CD14-positive monocyte (primary cell): ENCODE data around the gene C1orf185. TPM values are rescaled to one million over a fixed set of nuclear protein-coding genes. Genes with fewer than 3 reads are reported as not detected.

ENCODE experiments used
- DNase-seq, 3 donors: peaks; one replicate each; pipeline ENCODE4 v3.0.0-alpha.2; 2011 to 2022
- H2AFZ ChIP-seq: 2 replicates; pipeline ENCODE4 v1.6.0; 2012; ENCODE audit warnings: mild to moderate bottlenecking, low read depth, low read length, inconsistent platforms; ENCODE audit not compliant: insufficient read depth, poor library complexity, severe bottlenecking
- H3K27ac ChIP-seq, 2 donors: 1 replicate in 1 of 2; 2 replicates in 1 of 2; pipeline ENCODE4 v1.5.1; 2012 to 2013; ENCODE audit warnings: low read length in 2 of 2, control low read depth in 1 of 2, inconsistent platforms in 1 of 2, low read depth in 1 of 2, mild to moderate bottlenecking in 1 of 2
- H3K27me3 ChIP-seq, 2 donors: one replicate each; pipeline versions ENCODE4 v1.6.0 to v1.6.1; 2011 to 2013; ENCODE audit warnings: low read length in 2 of 2; ENCODE audit not compliant: control insufficient read depth in 2 of 2, insufficient read depth in 2 of 2
- H3K36me3 ChIP-seq, 2 donors: replicated peaks in 1 of 2; 1 replicate in 1 of 2; 2 replicates in 1 of 2; pipeline versions ENCODE4 v1.5.1 to v1.6.1; 2012 to 2013; ENCODE audit warnings: low read length in 2 of 2, control low read depth in 1 of 2, inconsistent platforms in 1 of 2, mild to moderate bottlenecking in 1 of 2; ENCODE audit not compliant: insufficient read depth in 2 of 2, control insufficient read depth in 1 of 2
- H3K4me1 ChIP-seq, 2 donors: 1 replicate in 1 of 2; 2 replicates in 1 of 2; pipeline versions ENCODE4 v1.5.1 to v1.6.1; 2012 to 2013; ENCODE audit warnings: low read length in 2 of 2, control low read depth in 1 of 2, inconsistent platforms in 1 of 2, mild to moderate bottlenecking in 1 of 2, moderate library complexity in 1 of 2; ENCODE audit not compliant: insufficient read depth in 2 of 2, control insufficient read depth in 1 of 2
- H3K4me2 ChIP-seq: replicated peaks from 2 replicates; pipeline ENCODE3; 2012; ENCODE audit warnings: low read length, moderate library complexity, mild to moderate bottlenecking; ENCODE audit not compliant: poor library complexity, severe bottlenecking; ENCODE audit errors: extremely low read depth
- H3K4me3 ChIP-seq, 3 experiments: fragments of 200-600 bp in 1 of 3; sonication (generic) in 1 of 3; replicated peaks in 1 of 3; 1 replicate in 2 of 3; 2 replicates in 1 of 3; pipeline ENCODE4 v1.5.1; 2011 to 2013; ENCODE audit warnings: low read length in 3 of 3, mild to moderate bottlenecking in 3 of 3, control low read depth in 2 of 3, low read depth in 2 of 3, inconsistent platforms in 1 of 3, moderate library complexity in 1 of 3
- H3K79me2 ChIP-seq: 2 replicates; pipeline ENCODE4 v1.6.0; 2012; ENCODE audit warnings: mild to moderate bottlenecking, control low read depth, inconsistent platforms, low read length, moderate library complexity; ENCODE audit not compliant: insufficient read depth
- H3K9ac ChIP-seq: 2 replicates; pipeline ENCODE4 v1.6.0; 2017; ENCODE audit warnings: low read length, mild to moderate bottlenecking; ENCODE audit not compliant: insufficient read depth, poor library complexity, severe bottlenecking
- H3K9me3 ChIP-seq, 2 donors: replicated peaks in 1 of 2; 1 replicate in 1 of 2; 2 replicates in 1 of 2; pipeline versions ENCODE4 v1.5.1 to v1.6.1; 2012 to 2013; ENCODE audit warnings: low read length in 2 of 2, control low read depth in 1 of 2; ENCODE audit not compliant: control insufficient read depth in 1 of 2, insufficient read depth in 1 of 2
- H4K20me1 ChIP-seq: 2 replicates; pipeline ENCODE4 v1.6.0; 2012; ENCODE audit warnings: mild to moderate bottlenecking, low read length, control low read depth, moderate library complexity; ENCODE audit not compliant: insufficient read depth
- H3K27ac Mint-ChIP-seq, 7 donors: one replicate each; pipeline ENCODE4 v1.8.0; 2020; ENCODE audit warnings: mild to moderate bottlenecking in 7 of 7, mixed read lengths in 7 of 7, moderate library complexity in 6 of 7, inconsistent platforms in 2 of 7
- H3K27me3 Mint-ChIP-seq, 3 donors: one replicate each; pipeline ENCODE4 v1.8.0; 2021 to 2022; ENCODE audit warnings: low read depth in 3 of 3, mild to moderate bottlenecking in 3 of 3, mixed read lengths in 3 of 3, moderate library complexity in 3 of 3, inconsistent platforms in 1 of 3
- H3K36me3 Mint-ChIP-seq, 2 donors: one replicate each; pipeline ENCODE4 v1.8.0; 2020; ENCODE audit warnings: mixed read lengths in 2 of 2, inconsistent platforms in 1 of 2, mild to moderate bottlenecking in 1 of 2
- H3K4me1 Mint-ChIP-seq: one replicate; pipeline ENCODE4 v1.8.0; 2020; ENCODE audit warnings: mild to moderate bottlenecking, mixed read lengths
- H3K4me3 Mint-ChIP-seq, 2 donors: one replicate each; pipeline ENCODE4 v1.8.0; 2020; ENCODE audit warnings: mild to moderate bottlenecking in 2 of 2, mixed read lengths in 2 of 2, moderate library complexity in 1 of 2
- H3K9me3 Mint-ChIP-seq, 7 donors: one replicate each; pipeline ENCODE4 v1.8.0; 2020 to 2022; ENCODE audit warnings: mixed read lengths in 7 of 7, mild to moderate bottlenecking in 6 of 7, moderate library complexity in 6 of 7, inconsistent platforms in 2 of 7
- CTCF ChIP-seq: fragments of 200-600 bp; IDR thresholded peaks from one replicate; pipeline ENCODE4 v1.8.0; 2022; ENCODE audit warnings: antibody characterized with exemption, mild to moderate bottlenecking
- WGBS: methylation state at CpG from one replicate; pipeline ENCODE4 v1.1.5; 2013; ENCODE audit warnings: missing lambda C conversion rate; ENCODE audit not compliant: insufficient coverage; 5-methylcytosine and 5-hydroxymethylcytosine counted together
- intact Hi-C, 2 donors: fragments of 100-400 bp; cut with micrococcal nuclease; formaldehyde crosslinking; loops; one replicate each; pipeline versions ENCODE4 v1.15.0 to v1.15.1; 2023
- polyA minus RNA-seq: library from RNA; depleted of rRNA, polyadenylated mRNA; stranded (reverse); fragments of >200 nt; gene quantifications from 2 replicates; pipeline ENCODE4 v1.2.3, GENCODE V29; 2012
- polyA plus RNA-seq, 3 donors: library from polyadenylated mRNA; depleted of rRNA in 1 of 3; unstranded in 2 of 3; stranded (reverse) in 1 of 3; fragments of 300-500 nt in 2 of 3; fragments of >200 nt in 1 of 3; fragmentation: Illumina TruSeq in 2 of 3; gene quantifications; 1 replicate in 2 of 3; 2 replicates in 1 of 3; pipeline ENCODE4 v1.2.3, GENCODE V29; 2012 to 2021
- total RNA-seq, 12 experiments: library from RNA in 1 of 12; stranded (reverse) in 1 of 12; fragments of 120-200 nt in 1 of 12; gene quantifications; one replicate each; pipeline ENCODE4 v1.2.4 and lab custom pipeline; 2013 to 2026; ENCODE audit warnings: mixed read lengths in 6 of 12, inconsistent platforms in 1 of 12

Gene C1orf185
- not detected for total RNA-seq (2013)
- polyA plus RNA-seq: not detected
- polyA minus RNA-seq: not detected in 2 replicates
- 0 to 0.45 (median 0) reads per million in 11 experiments for total RNA-seq (lab: John Stamatoyannopoulos, UW)

GRCh38 chr1:51101976-51102375 is at the start of gene C1orf185:
C1orf185 (plus strand) TSS chr1:51102228; CDS start chr1:51102234, 6 bp downstream.
- no peak for TF ChIP-seq CTCF
- H3K4me1 ChIP-seq: no peaks in the 10 kb centered on the region
- H3K27me3 ChIP-seq: peaks cover 0 to 2% of the 10 kb centered on the region in 2 donors
- peaks cover 2 to 7% (median 2%) of the 10 kb centered on the region in 3 donors for H3K27me3 Mint-ChIP-seq
- intact Hi-C loops: no loop called here
- H3K4me1 Mint-ChIP-seq: peaks cover 13% of the 10 kb centered on the region
- no peak within 1 kb of the TSS for H3K4me3 Mint-ChIP-seq
- H2AFZ ChIP-seq: no peak within 1 kb of the TSS
- H3K9ac ChIP-seq: no peak within 1 kb of the TSS
- H3K36me3 ChIP-seq: no peaks in the 10 kb centered on the region
- H3K27ac ChIP-seq: no peak within 1 kb of the TSS
- no peaks in the 10 kb centered on the region for H3K79me2 ChIP-seq
- H3K9me3 Mint-ChIP-seq: peaks cover 0 to 7% (median 2%) of the 10 kb centered on the region in 7 donors
- H3K4me3 ChIP-seq: no peak within 1 kb of the TSS
- H3K36me3 Mint-ChIP-seq: no peaks in the 10 kb centered on the region
- WGBS: 80% methylated on average over 1 of the region's 4 CpGs
- H3K4me2 ChIP-seq: no peak within 1 kb of the TSS
- DNase-seq: no peak
- no peak within 1 kb of the TSS for H3K27ac Mint-ChIP-seq
- H3K9me3 ChIP-seq: no peaks in the 10 kb centered on the region
- no peaks in the 10 kb centered on the region for H4K20me1 ChIP-seq

- Mint-ChIP-seq H3K27me3 (peaks cover 2 to 6% (median 3%) of the 10 kb centered on the region in 3 donors), H3K4me3 (no peak overlapping the region), H3K27ac (no peak overlapping the region), H3K9me3 (peaks cover 8 to 27% (median 23%) of the 10 kb centered on the region in 7 donors), H3K36me3 (no peaks in the 10 kb centered on the region), H3K4me1 (no peaks in the 10 kb centered on the region)
- no peak overlapping the region for H2AFZ ChIP-seq
- no peaks in the 10 kb centered on the region for H3K27me3 ChIP-seq
- WGBS: 96% methylated on average over 4 of the region's 5 CpGs
- H3K9ac ChIP-seq: no peak overlapping the region
- H3K27ac ChIP-seq: no peak overlapping the region
- intact Hi-C loops: no loop called here
- TF ChIP-seq CTCF: peak; percentile 22
- no peak overlapping the region for H3K4me3 ChIP-seq
- H3K9me3 ChIP-seq: peaks cover 0 to 21% of the 10 kb centered on the region in 2 donors
- no peaks in the 10 kb centered on the region for H3K79me2 ChIP-seq
- H3K36me3 ChIP-seq: no peaks in the 10 kb centered on the region
- DNase-seq: no peak
- H3K4me1 ChIP-seq: no peaks in the 10 kb centered on the region
- no peak overlapping the region for H3K4me2 ChIP-seq
- no peaks in the 10 kb centered on the region for H4K20me1 ChIP-seq
Observed at GRCh38 chr1:51058858-51059257, 43.2 kb upstream of the C1orf185 start.
